Measurements from ENCODE around the gene C1QTNF1. TPM values are rescaled to one million over a fixed set of nuclear protein-coding genes. Genes with fewer than 3 reads are reported as not detected.

C1QTNF1 gene
- total RNA-seq, 2 experiments from 2014 or later, result not detected

DNA sequence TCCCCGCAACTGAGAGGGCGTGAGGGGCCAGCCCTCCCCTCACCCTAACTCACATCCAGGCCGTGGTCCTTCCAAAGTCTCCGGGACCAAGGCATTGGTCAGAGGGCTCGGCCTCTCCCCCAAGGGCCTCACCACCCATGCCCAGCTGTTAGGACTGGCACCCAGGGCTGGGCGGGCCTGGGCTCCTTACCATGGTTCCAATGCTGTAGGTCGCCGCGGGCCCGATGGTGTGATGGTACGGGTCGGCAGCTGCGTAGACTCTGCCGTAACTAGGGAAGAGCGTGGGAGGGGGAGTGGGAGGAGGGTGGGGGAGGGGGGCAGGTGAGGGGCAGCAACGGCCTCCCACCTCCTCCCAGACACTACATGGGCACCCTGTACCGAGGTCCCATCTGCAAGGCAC, 70.3 kb downstream of the C1QTNF1 start:
- BruUV-seq (replicated peaks), result no TSS peak
- CTCF ChIA-PET (ENCODE audit: unreplicated experiment), result interaction anchor here (0.6 kb wide), 1 partner anchor 11 kb away, joined by 3 read pairs; no protein-coding TSS in a partner anchor
- no peak overlapping the region for H3K4me3 ChIP-seq (ENCODE audit: low read depth, low read length, poor library complexity, severe bottlenecking)
- TF ChIP-seq, protein P1, sequence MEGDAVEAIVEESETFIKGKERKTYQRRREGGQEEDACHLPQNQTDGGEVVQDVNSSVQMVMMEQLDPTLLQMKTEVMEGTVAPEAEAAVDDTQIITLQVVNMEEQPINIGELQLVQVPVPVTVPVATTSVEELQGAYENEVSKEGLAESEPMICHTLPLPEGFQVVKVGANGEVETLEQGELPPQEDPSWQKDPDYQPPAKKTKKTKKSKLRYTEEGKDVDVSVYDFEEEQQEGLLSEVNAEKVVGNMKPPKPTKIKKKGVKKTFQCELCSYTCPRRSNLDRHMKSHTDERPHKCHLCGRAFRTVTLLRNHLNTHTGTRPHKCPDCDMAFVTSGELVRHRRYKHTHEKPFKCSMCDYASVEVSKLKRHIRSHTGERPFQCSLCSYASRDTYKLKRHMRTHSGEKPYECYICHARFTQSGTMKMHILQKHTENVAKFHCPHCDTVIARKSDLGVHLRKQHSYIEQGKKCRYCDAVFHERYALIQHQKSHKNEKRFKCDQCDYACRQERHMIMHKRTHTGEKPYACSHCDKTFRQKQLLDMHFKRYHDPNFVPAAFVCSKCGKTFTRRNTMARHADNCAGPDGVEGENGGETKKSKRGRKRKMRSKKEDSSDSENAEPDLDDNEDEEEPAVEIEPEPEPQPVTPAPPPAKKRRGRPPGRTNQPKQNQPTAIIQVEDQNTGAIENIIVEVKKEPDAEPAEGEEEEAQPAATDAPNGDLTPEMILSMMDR (conservative IDR thresholded peaks at IDR 0.05; ENCODE audit: low read length), result no peak
- no peak for TF ChIP-seq EZH2phosphoT487 (IDR thresholded peaks at IDR 0.05; ENCODE audit: borderline replicate concordance, low read depth, low read length)
- H3K9me2 ChIP-seq (ENCODE audit: insufficient read depth, low read length), result no peaks in the 10 kb centered on the region
- intact Hi-C loops (cut with micrococcal nuclease; ENCODE audit: unreplicated experiment), result no loop called here
- H3K79me2 ChIP-seq (ENCODE audit: insufficient read depth, low read depth, low read length), result no peaks in the 10 kb centered on the region
- no peaks in the 10 kb centered on the region for H3K36me3 ChIP-seq (ENCODE audit: insufficient read depth, low read length)
- no peak overlapping the region for H3K27ac ChIP-seq (ENCODE audit: low read depth, low read length, poor library complexity, severe bottlenecking)
- no peak overlapping the region for H2AFZ ChIP-seq (ENCODE audit: low read length)
- DNase-seq (ENCODE audit: low spot score), result no peak
- H3K9me3 ChIP-seq (ENCODE audit: low read length), result no peaks in the 10 kb centered on the region
- H4K20me1 ChIP-seq (ENCODE audit: insufficient read depth, low read length), result no peaks in the 10 kb centered on the region
- POLR2A ChIA-PET, result no interaction called here
- no peak overlapping the region for H3K4me2 ChIP-seq (ENCODE audit: low read length)
- H3K4me1 ChIP-seq (ENCODE audit: insufficient read depth, low read length, poor library complexity, severe bottlenecking), result no peaks in the 10 kb centered on the region

- H3K9me3 ChIP-seq (ENCODE audit: low read length), result no peaks in the 10 kb centered on the region
- TF ChIP-seq, protein P1 (conservative IDR thresholded peaks at IDR 0.05; ENCODE audit: low read length), result no peak
- no peak for TF ChIP-seq EZH2phosphoT487 (IDR thresholded peaks at IDR 0.05; ENCODE audit: borderline replicate concordance, low read depth, low read length)
- no peaks in the 10 kb centered on the region for H3K4me1 ChIP-seq (ENCODE audit: insufficient read depth, low read length, poor library complexity, severe bottlenecking)
- no peaks in the 10 kb centered on the region for H3K36me3 ChIP-seq (ENCODE audit: insufficient read depth, low read length)
- H3K9me2 ChIP-seq (ENCODE audit: insufficient read depth, low read length), result no peaks in the 10 kb centered on the region
- ChIA-PET CTCF (ENCODE audit: unreplicated experiment) (no interaction called here), POLR2A (no interaction called here)
- H3K27ac ChIP-seq (ENCODE audit: low read depth, low read length, poor library complexity, severe bottlenecking), result no peak overlapping the region
- H3K4me3 ChIP-seq (ENCODE audit: low read depth, low read length, poor library complexity, severe bottlenecking), result no peak overlapping the region
- no peaks in the 10 kb centered on the region for H4K20me1 ChIP-seq (ENCODE audit: insufficient read depth, low read length)
- H3K79me2 ChIP-seq (ENCODE audit: insufficient read depth, low read depth, low read length), result no peaks in the 10 kb centered on the region
- intact Hi-C loops (cut with micrococcal nuclease; ENCODE audit: unreplicated experiment), result no loop called here
- no peak for DNase-seq (ENCODE audit: low spot score)
- H2AFZ ChIP-seq (ENCODE audit: low read length), result no peak overlapping the region
- BruUV-seq (replicated peaks), result no TSS peak
- no peak overlapping the region for H3K4me2 ChIP-seq (ENCODE audit: low read length)
Observed at GRCh38 chr17:79095345-79096055, 71.5 kb downstream of the C1QTNF1 start.

- H3K4me2 ChIP-seq (ENCODE audit: low read length), result no peak overlapping the region
- ChIA-PET CTCF (ENCODE audit: unreplicated experiment) (no interaction called here), POLR2A (no interaction called here)
- H3K4me1 ChIP-seq (ENCODE audit: insufficient read depth, low read length, poor library complexity, severe bottlenecking), result no peaks in the 10 kb centered on the region
- no TSS peak for BruUV-seq (replicated peaks)
- H3K4me3 ChIP-seq (ENCODE audit: low read depth, low read length, poor library complexity, severe bottlenecking), result no peak overlapping the region
- intact Hi-C loops (cut with micrococcal nuclease; ENCODE audit: unreplicated experiment), result no loop called here
- no peaks in the 10 kb centered on the region for H3K9me2 ChIP-seq (ENCODE audit: insufficient read depth, low read length)
- no peaks in the 10 kb centered on the region for H4K20me1 ChIP-seq (ENCODE audit: insufficient read depth, low read length)
- no peaks in the 10 kb centered on the region for H3K36me3 ChIP-seq (ENCODE audit: insufficient read depth, low read length)
- TF ChIP-seq EZH2phosphoT487 (IDR thresholded peaks at IDR 0.05; ENCODE audit: borderline replicate concordance, low read depth, low read length), result no peak
- TF ChIP-seq, protein P1 (conservative IDR thresholded peaks at IDR 0.05; ENCODE audit: low read length), result no peak
- no peak overlapping the region for H3K27ac ChIP-seq (ENCODE audit: low read depth, low read length, poor library complexity, severe bottlenecking)
- no peaks in the 10 kb centered on the region for H3K9me3 ChIP-seq (ENCODE audit: low read length)
- no peaks in the 10 kb centered on the region for H3K79me2 ChIP-seq (ENCODE audit: insufficient read depth, low read depth, low read length)
- no peak overlapping the region for H2AFZ ChIP-seq (ENCODE audit: low read length)
- DNase-seq (ENCODE audit: low spot score), result no peak
Observed at GRCh38 chr17:79096477-79096876, 72.5 kb downstream of the C1QTNF1 start.
